Stimulated activated CD8-positive, alpha-beta memory T cell treated with anti-CD3 and anti-CD28 coated beads, Interleukin-4, amount 100 ng/mL, for 1 hour (primary cell): Measurements from ENCODE around the gene ALPP.
"Not testable (repeated sequence)": the region's sequence is repeated elsewhere in the genome, so short reads cannot be mapped to it uniquely, and the experiment has no call there.

Experiments
- DNase-seq, 2 donors: peaks; one replicate each; pipeline ENCODE4 v3.0.0-alpha.2; 2020; ENCODE audit warnings: low read depth in 2 of 2, low spot score in 1 of 2

The ALPP gene

DNA sequence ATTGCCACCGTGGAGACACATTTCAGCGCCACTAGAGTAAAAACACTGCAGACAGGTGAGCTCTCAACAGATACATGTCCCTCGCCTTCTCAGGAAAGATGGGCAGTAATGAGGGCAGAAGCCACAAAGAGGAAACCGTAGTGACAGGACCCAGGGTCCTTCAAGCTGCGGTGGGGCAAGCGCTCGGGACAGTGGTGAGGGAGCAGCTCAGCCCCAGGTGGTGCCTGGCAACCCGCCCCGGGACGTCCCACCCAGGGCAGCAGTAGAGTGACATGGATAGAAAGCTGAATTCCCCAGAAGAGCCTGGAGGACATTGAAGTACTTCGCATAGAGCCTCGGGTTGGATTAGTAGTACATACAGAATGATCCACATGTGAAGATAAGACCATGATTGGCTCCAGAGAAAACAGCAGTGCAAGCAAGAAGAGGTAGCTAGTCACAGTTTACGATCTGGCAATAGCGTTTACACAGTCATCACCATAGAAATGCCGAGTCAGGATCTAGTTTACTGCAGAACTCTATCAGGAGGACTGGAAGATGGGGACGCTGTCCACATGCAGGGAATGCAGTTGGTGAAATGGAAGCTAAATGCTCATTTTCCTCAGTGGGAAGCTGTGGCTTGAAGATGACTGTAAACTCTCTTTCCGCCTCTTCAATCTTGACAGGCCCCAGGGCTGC is 37.4 kb upstream of the ALPP start:
- no peak for DNase-seq

DNA sequence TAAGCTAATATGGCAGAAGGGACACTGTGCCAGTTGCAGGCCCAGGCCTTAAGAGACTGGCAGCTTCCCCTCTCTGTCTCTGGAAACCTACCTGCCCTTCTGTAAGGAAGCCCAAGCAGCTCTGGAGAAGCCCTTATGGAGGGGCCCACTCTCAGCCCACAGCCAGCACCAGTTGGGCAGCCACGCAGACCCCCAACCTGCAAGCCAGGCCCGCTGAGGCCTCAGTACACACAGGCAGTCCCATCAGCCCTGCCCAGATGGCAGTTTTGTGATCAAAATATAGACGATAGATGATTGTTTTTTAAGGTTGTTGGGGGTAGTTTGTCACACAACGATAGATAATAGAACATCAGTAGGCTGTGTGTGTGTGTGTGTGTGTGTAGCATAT is 36.8 kb upstream of the ALPP start:
- no peak for DNase-seq

DNA sequence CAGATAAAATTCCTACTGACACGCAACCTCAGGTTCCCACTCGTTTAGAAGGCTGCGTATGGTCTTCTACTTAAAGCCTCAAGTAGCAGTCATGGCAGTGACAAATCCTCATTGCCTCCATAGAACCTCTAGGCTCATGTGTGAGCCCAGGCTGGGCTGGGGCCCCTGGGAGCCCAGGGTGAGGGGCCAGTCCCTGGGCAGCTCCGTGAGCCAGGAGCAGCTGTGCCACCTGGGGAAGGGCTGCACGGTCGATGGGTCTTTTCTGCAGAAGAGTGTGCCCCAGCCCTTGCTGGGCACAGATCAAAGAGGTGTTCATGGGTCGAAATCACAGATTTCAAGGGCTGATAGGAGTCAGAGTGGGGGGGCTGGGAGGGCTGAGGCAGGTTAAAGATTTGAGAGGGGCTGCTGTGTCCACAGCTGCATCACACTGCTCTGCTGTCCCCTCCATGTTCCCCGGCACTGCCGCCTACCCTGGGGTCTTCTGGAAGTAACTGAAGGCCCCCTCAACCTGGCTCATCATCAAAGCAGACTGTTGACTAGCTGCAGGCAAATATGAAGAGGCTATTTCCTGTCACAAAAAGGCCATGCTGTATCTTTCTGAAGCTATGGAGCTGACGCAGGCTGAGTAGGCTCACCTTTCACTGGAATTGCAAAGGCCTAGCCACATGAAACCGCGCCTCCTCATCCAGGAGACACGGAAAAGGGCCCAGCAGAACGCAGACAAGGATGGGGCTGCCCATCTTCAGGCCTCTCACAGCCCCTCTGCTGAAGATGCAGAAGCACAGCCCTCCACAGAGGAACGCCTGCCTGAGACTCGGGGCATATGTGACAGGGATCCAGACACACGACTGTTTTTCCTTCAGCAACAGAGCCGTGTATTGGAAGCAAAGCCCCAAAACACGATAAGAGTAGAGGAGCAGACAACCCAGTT is 35.7 kb upstream of the ALPP start:
- DNase-seq, result no peak

DNA sequence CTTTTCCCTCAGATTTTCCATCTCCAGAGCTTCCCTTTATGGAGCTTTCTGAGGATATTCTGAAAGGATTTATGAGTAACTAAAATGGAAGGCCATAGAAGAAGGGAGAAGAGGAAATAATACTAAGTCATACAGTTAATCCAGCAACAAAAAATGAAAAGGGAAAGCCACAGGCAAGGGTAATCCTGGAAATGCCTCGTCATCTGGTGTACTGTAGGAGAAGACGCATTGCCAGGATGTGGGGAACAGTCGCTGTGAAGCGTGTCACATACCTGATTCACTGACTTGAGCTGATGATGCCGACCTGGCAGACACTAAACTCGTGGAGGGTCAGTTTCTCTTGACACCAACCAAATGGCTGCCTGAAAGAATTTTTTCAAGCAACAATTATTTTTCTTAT is 34.7 kb upstream of the ALPP start:
- DNase-seq, result no peak

DNA sequence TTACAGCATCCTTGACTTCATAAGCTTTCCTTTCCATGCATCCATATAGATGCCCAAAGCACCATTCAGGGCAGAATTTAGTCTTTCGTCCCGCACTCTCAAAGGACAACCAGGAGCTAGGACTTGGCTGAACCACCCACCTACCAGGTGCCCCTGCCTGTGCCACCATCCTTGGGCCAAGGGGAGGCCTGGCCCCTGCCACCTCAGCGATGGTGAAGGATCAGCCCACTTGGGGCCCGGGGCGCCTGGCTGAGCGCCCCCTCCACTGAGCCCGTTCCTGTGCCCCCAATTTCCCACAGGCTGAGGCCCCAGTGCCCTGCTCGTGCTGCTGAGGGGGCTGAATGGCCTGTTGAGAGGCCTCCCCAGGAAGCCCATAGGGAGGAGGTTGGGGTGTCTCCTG is 33.3 kb upstream of the ALPP start:
- no peak for DNase-seq

DNA sequence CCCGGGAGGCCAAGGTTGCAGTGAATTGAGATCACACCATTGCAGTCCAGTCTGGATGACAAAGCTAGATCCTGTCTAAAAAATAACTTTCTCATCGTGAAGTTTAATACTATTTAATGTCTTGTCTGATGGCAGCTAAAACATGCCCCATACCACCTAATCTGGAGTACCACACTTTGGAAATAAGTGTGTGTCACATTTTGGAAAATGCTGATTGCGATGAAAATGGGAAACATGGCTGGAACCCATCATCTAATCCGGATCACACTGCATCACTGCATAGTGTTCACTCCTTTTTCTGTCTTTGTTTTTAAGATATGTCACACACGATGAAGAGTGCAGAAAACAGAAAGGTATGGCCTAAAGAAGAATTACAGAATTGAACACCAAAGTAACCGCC is 31.2 kb upstream of the ALPP start:
- DNase-seq, result no peak

DNA sequence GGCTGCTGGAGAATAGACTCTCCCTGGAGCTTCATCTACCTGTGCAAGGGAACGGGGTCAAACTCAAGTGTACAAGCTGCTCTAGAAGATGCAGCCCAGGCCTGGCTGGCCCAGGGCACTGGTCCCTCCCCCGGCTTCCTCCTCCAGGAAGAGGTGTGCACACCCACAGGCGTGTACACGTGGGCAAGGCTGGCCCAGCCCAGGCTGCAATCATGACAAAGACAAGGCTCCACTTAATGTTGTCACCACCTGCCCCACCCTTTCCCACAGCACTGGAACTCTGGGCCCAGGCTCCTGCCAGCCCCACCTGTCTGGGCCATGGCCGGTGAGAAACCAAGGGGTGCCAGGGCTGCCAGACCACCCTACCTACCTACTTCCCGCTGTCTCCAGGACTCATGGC is 29.6 kb upstream of the ALPP start:
- no peak for DNase-seq

DNA sequence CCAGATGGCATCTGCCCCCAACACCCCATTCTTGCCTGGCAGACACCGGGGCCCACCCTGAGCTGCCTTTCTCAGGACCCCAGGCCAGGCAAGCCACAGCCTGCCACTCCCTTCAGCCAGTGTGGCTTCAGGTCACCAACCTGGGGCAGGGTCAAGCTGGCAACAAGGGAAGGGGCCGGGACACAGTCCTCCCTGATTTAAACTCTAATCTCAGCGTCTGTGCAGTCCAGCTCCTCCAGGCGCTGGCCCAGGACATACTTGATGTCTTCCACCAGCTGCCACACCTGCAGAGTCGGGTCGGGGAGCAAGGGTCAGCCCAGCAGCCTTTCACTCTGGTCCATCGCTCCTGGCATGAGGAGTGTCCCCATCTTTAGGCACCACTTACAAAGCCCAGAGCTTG is 29.0 kb upstream of the ALPP start:
- DNase-seq, result no peak

DNA sequence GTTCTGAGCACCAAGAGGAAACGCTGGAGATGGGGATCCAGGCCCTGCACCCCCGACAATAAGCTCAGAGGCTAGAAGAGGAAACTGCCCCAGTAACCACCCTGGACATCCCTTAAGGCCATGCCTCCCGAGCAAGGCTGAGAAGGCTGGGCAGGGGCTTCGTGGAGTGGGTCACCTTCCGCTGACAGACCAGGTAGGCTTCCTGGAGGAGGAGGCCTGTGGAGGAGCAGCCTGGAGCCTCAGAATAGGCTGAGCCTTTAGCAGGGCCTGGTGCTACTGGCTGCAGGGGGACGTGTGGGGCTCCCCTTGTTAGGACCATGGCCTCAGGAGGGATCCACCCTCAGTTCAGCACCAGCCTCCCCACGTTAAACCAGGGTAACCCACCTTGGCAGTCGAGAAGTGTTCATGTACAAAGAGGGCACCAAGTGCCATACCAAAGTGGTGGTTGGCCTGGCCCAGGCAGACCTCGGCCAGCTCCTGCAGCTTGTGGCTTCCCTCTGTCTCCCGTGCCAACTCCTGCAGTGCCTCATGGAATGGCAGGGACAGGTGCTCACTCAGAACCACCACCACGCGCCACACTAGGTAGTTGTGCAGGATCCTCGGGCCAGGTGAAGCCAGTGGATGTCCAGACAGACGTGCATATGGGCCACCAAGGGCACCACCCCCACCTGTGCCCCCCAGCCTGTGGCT is 28.5 kb upstream of the ALPP start:
- no peak for DNase-seq

DNA sequence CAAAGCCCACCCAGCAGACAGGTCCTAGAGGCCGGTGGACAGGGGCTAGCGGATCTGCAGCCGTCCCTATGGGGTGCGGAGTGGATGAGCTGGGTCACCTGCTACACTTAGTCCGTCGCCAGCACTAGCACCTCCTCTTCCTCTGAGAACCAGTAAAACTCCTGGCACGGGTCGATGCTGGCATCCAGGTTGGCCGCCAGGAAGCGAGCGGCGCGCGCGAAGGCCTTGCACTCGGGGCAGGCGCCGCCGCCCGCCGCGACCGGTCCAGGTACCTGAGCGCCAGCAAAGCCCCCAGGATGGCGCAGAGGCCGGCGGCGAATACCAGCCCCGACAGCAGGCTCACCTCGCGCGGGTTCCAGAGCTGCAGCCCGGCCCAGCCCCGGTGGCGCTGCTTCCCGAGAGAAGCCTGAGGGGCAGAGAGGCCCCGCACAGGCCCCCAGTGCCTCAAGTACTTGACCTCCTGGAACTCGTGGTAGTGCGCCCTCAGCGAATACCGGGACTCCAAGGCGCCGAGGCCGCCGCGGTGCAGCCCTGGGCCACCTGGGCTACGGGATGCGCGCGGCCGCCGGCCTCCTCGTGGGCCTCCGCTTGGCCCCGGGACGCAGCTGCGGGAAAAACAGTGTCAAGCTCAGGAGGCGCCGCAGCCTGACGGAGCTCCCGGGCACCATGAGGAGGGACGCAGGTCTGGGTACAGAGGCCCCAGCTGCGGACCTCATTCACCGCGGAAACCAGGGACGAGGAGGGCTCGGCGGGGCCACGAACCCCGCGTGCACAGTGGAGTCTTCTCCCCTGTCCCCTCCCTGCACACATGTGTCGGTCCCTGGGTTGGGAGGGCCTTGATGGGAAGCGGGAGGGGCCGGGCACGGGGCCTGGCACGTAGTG is 27.5 kb upstream of the ALPP start:
- DNase-seq, result no peak

DNA sequence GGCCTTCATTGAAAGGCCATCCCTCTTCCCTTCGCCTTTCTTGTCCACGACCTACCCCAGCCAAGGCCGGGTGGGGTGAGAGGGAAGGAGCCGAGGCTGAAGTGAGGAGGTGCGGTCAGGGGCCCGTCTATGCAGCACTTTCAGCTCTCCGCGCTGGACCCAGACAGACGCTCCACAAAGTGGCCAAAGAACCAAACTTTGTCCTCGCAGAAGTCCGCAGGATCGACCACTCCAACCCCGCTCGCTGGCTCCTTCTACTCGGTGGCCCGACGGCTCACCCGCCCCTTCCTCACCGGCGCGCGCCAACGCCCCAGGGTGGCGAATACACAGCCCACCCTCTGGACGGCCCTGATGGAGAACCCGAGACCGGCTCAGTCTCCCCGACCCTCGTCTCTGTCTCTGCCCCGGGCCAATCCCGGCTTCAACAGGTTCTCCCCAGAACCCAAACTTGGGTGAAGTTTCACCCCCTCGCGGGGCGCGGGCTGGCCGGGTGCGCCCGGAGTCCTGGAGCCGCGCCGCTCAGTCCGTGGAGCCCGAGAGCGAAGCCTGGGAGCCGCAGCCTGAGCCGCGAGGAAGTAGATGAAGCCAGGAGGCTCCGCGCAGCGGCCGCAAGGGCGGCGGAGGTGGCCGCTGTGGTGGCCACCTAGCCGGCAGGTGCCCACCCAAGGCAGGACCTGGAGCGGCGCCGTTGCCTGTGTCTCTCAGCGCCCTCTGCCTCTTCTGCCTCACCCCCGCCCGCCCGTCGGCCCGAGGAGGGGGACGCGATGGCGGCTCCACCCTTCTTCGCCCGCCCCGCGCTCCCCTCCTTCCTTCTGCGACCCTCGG is 26.7 kb upstream of the ALPP start:
- DNase-seq, result no peak

DNA sequence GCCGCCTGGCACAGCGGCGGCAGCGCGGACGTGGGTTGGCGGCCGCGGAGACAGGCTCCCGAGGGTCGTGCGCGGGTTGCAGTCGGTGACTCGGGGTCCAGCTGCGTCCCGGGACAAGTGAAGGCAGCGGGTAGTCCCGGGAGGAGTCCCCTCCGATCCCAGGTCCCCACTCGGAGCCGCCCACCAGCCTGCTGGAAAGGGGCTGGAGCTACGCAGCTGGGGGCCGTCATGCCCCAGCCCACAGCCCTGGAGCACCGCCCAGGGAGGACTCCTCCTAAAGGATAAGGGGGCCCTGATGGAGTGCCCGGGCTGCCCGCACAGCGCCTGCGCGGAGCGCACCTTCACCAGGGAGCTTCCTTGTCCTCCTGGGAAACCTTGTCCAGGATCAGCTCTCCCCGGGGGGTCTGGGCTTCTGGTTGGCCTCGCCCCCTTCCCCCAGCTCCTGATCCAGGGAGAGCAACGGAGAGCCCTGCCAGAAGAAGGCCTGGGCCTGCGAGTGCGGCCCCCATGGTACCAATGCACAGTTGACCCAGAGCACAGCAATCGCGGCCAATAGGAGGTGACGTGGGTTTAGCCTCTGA is 25.9 kb upstream of the ALPP start:
- no peak for DNase-seq

DNA sequence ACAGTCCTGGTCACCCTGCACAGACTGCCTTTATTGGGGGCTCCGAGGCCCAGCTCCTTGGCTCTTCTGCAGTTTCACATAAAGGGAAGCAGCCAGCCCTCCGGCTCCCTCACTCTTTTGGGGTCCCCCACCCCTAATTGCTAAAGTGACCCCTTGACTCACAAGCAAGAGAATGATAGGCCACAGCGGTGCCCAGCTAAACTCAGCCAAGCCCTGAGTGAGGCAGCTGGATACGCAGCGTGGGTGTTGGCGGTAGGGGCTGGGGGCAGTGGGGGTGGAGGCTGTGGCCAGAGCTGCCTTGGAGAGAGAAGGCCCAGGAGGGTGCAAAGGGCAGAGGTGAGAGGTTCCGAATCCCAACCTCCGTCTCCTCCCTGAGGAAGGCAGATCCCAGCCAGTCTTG is 25.5 kb upstream of the ALPP start:
- no peak for DNase-seq

DNA sequence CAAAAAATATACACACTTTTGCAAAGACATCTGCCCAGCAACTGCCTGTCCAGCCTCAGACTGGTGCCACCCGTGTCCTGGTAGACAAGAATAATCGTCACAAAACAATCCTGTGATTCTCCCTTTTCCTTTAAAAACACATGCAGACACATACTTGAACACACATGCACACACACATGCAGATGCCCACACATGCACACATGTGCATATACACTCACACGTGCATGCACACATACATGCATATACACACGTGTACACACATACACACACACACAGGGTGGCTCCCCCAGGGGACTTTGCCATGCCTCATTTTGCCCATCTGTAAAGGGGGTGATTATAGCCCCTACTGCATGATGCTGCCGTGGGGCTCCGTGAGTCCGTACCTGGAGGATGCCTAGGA is 24.9 kb upstream of the ALPP start:
- no peak for DNase-seq

DNA sequence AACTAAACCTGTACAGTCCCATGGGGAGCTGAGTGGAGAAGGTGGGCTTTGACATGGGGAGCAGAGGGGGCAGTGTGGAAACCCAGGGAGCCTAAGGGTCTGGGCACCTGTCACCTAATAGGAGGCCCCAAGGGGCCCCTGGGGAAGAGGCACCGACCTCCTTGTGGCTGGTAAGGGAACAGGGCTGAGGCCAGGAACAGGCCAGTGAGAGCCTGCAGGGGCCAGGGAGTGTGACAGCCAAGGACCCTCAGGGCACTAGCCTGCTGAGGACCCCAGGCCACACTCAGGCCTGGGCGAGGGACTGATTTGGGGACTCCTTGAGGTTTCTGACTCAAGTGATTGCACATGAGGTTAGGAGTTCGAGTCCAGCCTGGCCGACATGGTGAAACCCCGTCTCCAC is 24.5 kb upstream of the ALPP start:
- DNase-seq, result no peak

DNA sequence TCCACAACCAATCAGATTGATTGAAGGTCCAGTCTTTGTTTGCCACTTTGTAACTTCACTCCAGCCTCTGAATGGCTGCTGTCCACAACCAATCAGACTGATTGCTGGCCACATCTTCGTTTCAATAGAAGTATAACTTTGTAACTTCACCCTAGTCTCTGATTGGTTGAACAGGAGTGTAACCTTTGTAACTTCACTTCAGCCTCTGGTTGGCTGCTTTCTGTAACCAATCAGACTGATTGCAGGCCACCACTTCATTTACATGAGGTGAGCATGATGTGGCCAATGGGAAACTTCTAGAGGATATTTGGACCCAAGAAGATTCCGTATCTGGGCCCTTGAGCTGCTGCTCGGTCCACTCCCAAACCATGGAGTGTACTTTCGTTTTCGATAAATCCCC is 16.9 kb upstream of the ALPP start:
- no peak for DNase-seq

DNA sequence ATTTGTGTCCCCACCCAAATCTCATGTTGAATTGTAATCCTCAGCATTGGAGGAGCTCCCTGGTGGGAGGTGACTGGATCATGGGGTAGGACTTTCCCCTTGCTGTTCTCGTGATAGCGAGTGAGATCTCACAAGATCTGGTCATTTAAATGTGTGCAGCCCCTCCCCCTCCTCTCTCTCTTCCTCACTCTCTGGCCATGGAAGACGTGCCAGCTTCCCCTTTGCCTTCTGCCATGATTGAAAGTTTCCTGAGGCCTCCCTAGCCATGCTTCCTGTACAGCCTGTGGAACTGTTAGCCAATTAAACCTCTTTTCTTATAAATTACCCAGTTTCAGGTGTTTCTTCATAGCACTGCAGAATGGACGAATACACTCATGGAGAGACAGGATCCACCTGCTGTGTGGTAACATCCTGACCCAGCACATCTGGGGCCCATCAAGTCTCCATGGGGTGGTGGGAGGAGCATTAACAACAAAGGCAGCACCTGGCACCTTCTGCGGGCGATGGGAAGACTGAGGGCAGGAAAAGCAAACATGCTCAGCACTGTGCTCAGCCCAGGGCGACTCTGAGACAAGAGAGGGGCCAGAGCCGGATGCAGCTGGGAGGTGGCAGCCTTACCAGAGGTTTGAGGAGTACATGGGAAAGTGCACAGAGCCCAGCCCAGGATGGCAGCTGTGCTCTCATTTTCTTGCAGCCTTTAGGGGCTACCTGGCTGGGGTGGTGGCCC is 16.2 kb upstream of the ALPP start:
- DNase-seq, result no peak

DNA sequence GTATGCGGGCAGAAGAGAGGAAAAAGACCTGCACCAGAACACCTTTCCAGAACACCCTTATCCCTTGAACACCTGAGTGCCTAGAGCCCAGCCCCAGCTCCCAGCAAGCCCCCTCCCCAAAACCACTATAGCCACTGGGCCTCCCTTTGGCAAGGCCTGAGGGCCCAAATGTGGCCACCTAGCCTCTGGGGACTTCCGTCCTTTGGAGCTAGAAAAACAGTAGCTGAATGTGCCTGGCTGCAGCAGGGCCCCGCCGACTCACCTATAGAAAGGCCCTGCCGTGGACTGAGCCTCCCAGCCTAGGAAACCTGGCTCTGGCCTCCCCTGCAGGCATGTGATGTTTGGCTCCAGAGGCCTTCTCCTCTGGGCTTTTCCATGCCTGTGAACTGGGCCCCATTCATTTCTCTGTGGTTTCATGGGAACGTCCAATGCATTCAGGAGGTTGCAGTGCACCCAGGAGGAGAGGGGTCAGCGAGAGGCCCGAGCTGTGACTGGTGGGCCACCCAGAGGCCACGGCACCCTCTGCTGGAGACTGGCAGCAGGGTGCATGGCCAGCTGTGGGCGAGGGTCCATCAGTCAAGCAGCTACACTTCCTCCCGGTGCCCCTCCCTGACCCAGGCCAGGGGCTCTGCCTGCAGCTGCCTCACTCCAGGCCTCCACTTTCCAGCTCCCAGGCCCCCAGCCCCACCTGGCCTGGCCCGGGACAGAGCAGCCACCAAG is 15.3 kb upstream of the ALPP start:
- DNase-seq, result not testable (repeated sequence)
